Measurements from ENCODE around the gene CDK5R2. TPM values are rescaled to one million over a fixed set of nuclear protein-coding genes. Genes with fewer than 3 reads are reported as not detected.

CDK5R2 gene
- polyA plus RNA-seq, 1 donor (not counting 4 experiments of a cell fraction or from before 2014, with no cell fraction given), result not detected

- H3K27me3 ChIP-seq (ENCODE audit: control insufficient read depth, extremely low read depth, insufficient read depth, low read length), result peaks cover 85% of the 10 kb centered on the region
- dilution Hi-C loops (cut with MboI; ENCODE audit: extremely low pct_ligation_motif_present, low sequenced_read_pairs), result no loop called here
- H3K4me3 ChIP-seq (ENCODE audit: control insufficient read depth in 2 of 3, extremely low read depth in 1 of 3, insufficient read depth in 2 of 3, low read depth in 1 of 3, low read length in 3 of 3), result no peak overlapping the region
- no peak overlapping the region for H3K9ac ChIP-seq (ENCODE audit: control insufficient read depth, extremely low read depth, insufficient read depth, low read length)
- no peak overlapping the region for H2AFZ ChIP-seq (ENCODE audit: control insufficient read depth, low read length)
- TF ChIP-seq CTCF (optimal IDR thresholded peaks at IDR 0.05 in 1 of 3, IDR thresholded peaks at IDR 0.05 in 1 of 3, conservative IDR thresholded peaks at IDR 0.05 in 1 of 3; ENCODE audit: extremely low read depth in 1 of 3, insufficient read depth in 2 of 3, low read length in 3 of 3), result no peak
- no peak for TF ChIP-seq EZH2 (IDR thresholded peaks at IDR 0.05; ENCODE audit: low read length)
- FAIRE-seq, result no peak
- DNase-seq (ENCODE audit: low read depth, low spot score), result no peak
- H3K4me2 ChIP-seq (ENCODE audit: control insufficient read depth, extremely low read depth, insufficient read depth, low read depth, low read length), result no peak overlapping the region
- no peak overlapping the region for H3K27ac ChIP-seq (ENCODE audit: control insufficient read depth, insufficient read depth, low read length)
- no peaks in the 10 kb centered on the region for H3K79me2 ChIP-seq (ENCODE audit: control insufficient read depth, insufficient read depth, low read length)
- H3K4me1 ChIP-seq (ENCODE audit: control insufficient read depth, extremely low read depth, insufficient read depth, low read length), result peaks cover 14% of the 10 kb centered on the region
- peaks cover 4% of the 10 kb centered on the region for H4K20me1 ChIP-seq (ENCODE audit: control insufficient read depth, extremely low read depth, insufficient read depth, low read length)
- H3K36me3 ChIP-seq (ENCODE audit: control insufficient read depth in 2 of 2, extremely low read depth in 1 of 2, insufficient read depth in 2 of 2, low read length in 2 of 2), result no peaks in the 10 kb centered on the region
- no peaks in the 10 kb centered on the region for H3K9me1 ChIP-seq (ENCODE audit: control insufficient read depth, extremely low read depth, insufficient read depth, low read length)
- no peaks in the 10 kb centered on the region for H3K9me3 ChIP-seq (ENCODE audit: control insufficient read depth, low read depth, low read length)
Measured at GRCh38 chr2:218996937-218997336, 37.5 kb downstream of the CDK5R2 start.

GRCh38 chr2:218997731-218998130 is 38.3 kb downstream of the CDK5R2 start:
- Histone ChIP-seq H3K79me2 (ENCODE audit: control insufficient read depth, insufficient read depth, low read length) (no peaks in the 10 kb centered on the region), H3K4me2 (ENCODE audit: control insufficient read depth, extremely low read depth, insufficient read depth, low read depth, low read length) (no peak overlapping the region), H3K9me1 (ENCODE audit: control insufficient read depth, extremely low read depth, insufficient read depth, low read length) (no peaks in the 10 kb centered on the region), H3K27ac (ENCODE audit: control insufficient read depth, insufficient read depth, low read length) (no peak overlapping the region), H3K9me3 (ENCODE audit: control insufficient read depth, low read depth, low read length) (no peaks in the 10 kb centered on the region), H3K36me3 (ENCODE audit: control insufficient read depth in 2 of 2, extremely low read depth in 1 of 2, insufficient read depth in 2 of 2, low read length in 2 of 2) (no peaks in the 10 kb centered on the region), H3K4me3 (ENCODE audit: control insufficient read depth in 2 of 3, extremely low read depth in 1 of 3, insufficient read depth in 2 of 3, low read depth in 1 of 3, low read length in 3 of 3) (no peak overlapping the region), H2AFZ (ENCODE audit: control insufficient read depth, low read length) (no peak overlapping the region), H4K20me1 (ENCODE audit: control insufficient read depth, extremely low read depth, insufficient read depth, low read length) (peaks cover 4% of the 10 kb centered on the region), H3K4me1 (ENCODE audit: control insufficient read depth, extremely low read depth, insufficient read depth, low read length) (peaks cover 21% of the 10 kb centered on the region), H3K9ac (ENCODE audit: control insufficient read depth, extremely low read depth, insufficient read depth, low read length) (no peak overlapping the region), H3K27me3 (ENCODE audit: control insufficient read depth, extremely low read depth, insufficient read depth, low read length) (peaks cover 85% of the 10 kb centered on the region)
- no peak for DNase-seq (ENCODE audit: low read depth, low spot score)
- dilution Hi-C loops (cut with MboI; ENCODE audit: extremely low pct_ligation_motif_present, low sequenced_read_pairs), result no loop called here
- no peak for FAIRE-seq
- no peak for TF ChIP-seq CTCF (optimal IDR thresholded peaks at IDR 0.05 in 1 of 3, IDR thresholded peaks at IDR 0.05 in 1 of 3, conservative IDR thresholded peaks at IDR 0.05 in 1 of 3; ENCODE audit: extremely low read depth in 1 of 3, insufficient read depth in 2 of 3, low read length in 3 of 3)
- TF ChIP-seq EZH2 (IDR thresholded peaks at IDR 0.05; ENCODE audit: low read length), result no peak
